Right lobe of liver (tissue), 6 donors: ENCODE measurements around the gene UBE3D. TPM values are rescaled to one million over a fixed set of nuclear protein-coding genes. Genes with fewer than 3 reads are reported as not detected.

ENCODE experiments used
- ATAC-seq, 4 donors: fragments of 200-7000 bp; cut with Tn5 transposase; one replicate each; pipeline ENCODE4 v1.9.1; 2020; ENCODE audit warnings: mild to moderate bottlenecking in 4 of 4, moderate library complexity in 4 of 4
- DNase-seq, 3 donors: peaks; one replicate each; pipeline ENCODE4 v3.0.0-alpha.2; 2020
- H3K27ac ChIP-seq, 3 donors: fragments of 200-600 bp; one replicate each; pipeline ENCODE4 v1.8.0; 2022
- H3K27me3 ChIP-seq, 2 donors: fragments of 200-600 bp; one replicate each; pipeline ENCODE4 v1.8.0; 2022
- H3K36me3 ChIP-seq, 4 donors: fragments of 200-600 bp; sonication (generic) in 1 of 4; one replicate each; pipeline versions ENCODE4 v1.5.1 to v1.8.0; 2017 to 2022; ENCODE audit warnings: control low read depth in 1 of 4
- H3K4me1 ChIP-seq, 4 donors: fragments of 200-600 bp; sonication (generic) in 1 of 4; one replicate each; pipeline versions ENCODE4 v1.5.1 to v1.8.0; 2017 to 2022; ENCODE audit warnings: control low read depth in 1 of 4
- H3K4me3 ChIP-seq, 3 donors: fragments of 200-600 bp; one replicate each; pipeline ENCODE4 v1.8.0; 2022
- H3K9me3 ChIP-seq, 4 donors: fragments of 200-600 bp; sonication (generic) in 1 of 4; one replicate each; pipeline versions ENCODE4 v1.5.1 to v1.8.0; 2017 to 2022; ENCODE audit warnings: control low read depth in 1 of 4
- CTCF ChIP-seq, 4 donors: fragments of 200-600 bp in 3 of 4; fragments of 450-650 bp in 1 of 4; IDR thresholded peaks; one replicate each; pipeline versions ENCODE4 v1.5.1 to v1.8.0; 2016 to 2022; ENCODE audit warnings: antibody characterized with exemption in 4 of 4, mild to moderate bottlenecking in 2 of 4
- POLR2A ChIP-seq: fragments of 450-650 bp; IDR thresholded peaks from one replicate; pipeline ENCODE4 v1.6.1; 2017; ENCODE audit warnings: antibody characterized with exemption, mild to moderate bottlenecking
- WGBS: methylation state at CpG from one replicate; pipeline ENCODE4 v1.1.6; 2018; ENCODE audit warnings: low coverage, low lambda C conversion rate; ENCODE audit not compliant: insufficient coverage; ENCODE audit errors: missing lambda C conversion rate; 5-methylcytosine and 5-hydroxymethylcytosine counted together
- intact Hi-C, 2 donors: fragments of 100-400 bp; cut with DNase I; formaldehyde crosslinking; loops; one replicate each; pipeline versions ENCODE4 v1.11.2 to v1.14.1; 2022
- total RNA-seq, 6 experiments: library from RNA; depleted of rRNA in 2 of 6; stranded (reverse); fragments of >200 nt in 2 of 6; fragmentation: NEBNext Ultra II Directional in 3 of 6; extraction: Animal tissue kit (Norgen Biotek cat#: 25700) in 3 of 6; gene quantifications; one replicate each; pipeline versions ENCODE4 v1.1.0 to v1.2.4, GENCODE V29; 2016 to 2023
- donor health status: DM: no; HTN: yes; CAD: no.
- donor health status: DM: no; HTN: no; CAD: no.
- donor health status: DM: no; HTN: no; CAD: no.
- donor health status: DM: no; HTN: yes; CAD: no.
- donor health status: DM: no; HTN: yes; CAD: no.

Gene UBE3D
- total RNA-seq, 6 experiments from 2014 or later = 1.6 to 4.8 (median 2.1) TPM

- no peak for TF ChIP-seq CTCF (IDR thresholded peaks at IDR 0.05)
- no peak for TF ChIP-seq POLR2A
- WGBS = 88% methylated on average over 3 of the region's 3 CpGs
- ATAC-seq = no peak
- H3K27me3 ChIP-seq = no peaks in the 10 kb centered on the region
- no peaks in the 10 kb centered on the region for H3K4me1 ChIP-seq
- peaks cover 0 to 2% (median 0%) of the 10 kb centered on the region in 4 donors for H3K36me3 ChIP-seq
- H3K27ac ChIP-seq = no peak overlapping the region
- H3K4me3 ChIP-seq = no peak overlapping the region
- H3K9me3 ChIP-seq = no peaks in the 10 kb centered on the region
- intact Hi-C loops = no loop called here
- no peak for DNase-seq
These were observed 32.9 kb upstream of the UBE3D start for GRCh38 chr6:83098589-83098988.

GRCh38 chr6:83097675-83098074 is 32.0 kb upstream of the UBE3D start:
- no peaks in the 10 kb centered on the region for H3K4me1 ChIP-seq
- 100% methylated on average over 1 of the region's 1 CpG for WGBS
- no peak overlapping the region for H3K4me3 ChIP-seq
- H3K27me3 ChIP-seq = no peaks in the 10 kb centered on the region
- no peak overlapping the region for H3K27ac ChIP-seq
- no peaks in the 10 kb centered on the region for H3K9me3 ChIP-seq
- no peak for DNase-seq
- intact Hi-C loops = no loop called here
- ATAC-seq = no peak
- no peaks in the 10 kb centered on the region for H3K36me3 ChIP-seq
- TF ChIP-seq POLR2A = no peak
- no peak for TF ChIP-seq CTCF (IDR thresholded peaks at IDR 0.05)

- DNase-seq (no peak), ATAC-seq (no peak)
- Histone ChIP-seq H3K27ac (no peak overlapping the region), H3K27me3 (no peaks in the 10 kb centered on the region), H3K9me3 (no peaks in the 10 kb centered on the region), H3K4me1 (no peaks in the 10 kb centered on the region), H3K4me3 (no peak overlapping the region), H3K36me3 (no peaks in the 10 kb centered on the region)
- WGBS = 100% methylated on average over 2 of the region's 2 CpGs
- no peak for TF ChIP-seq POLR2A
- TF ChIP-seq CTCF (IDR thresholded peaks at IDR 0.05) = no peak
- intact Hi-C loops = no loop called here
These were observed 31.6 kb upstream of the UBE3D start for GRCh38 chr6:83097204-83097603.

- TF ChIP-seq POLR2A (no peak), CTCF (IDR thresholded peaks at IDR 0.05) (no peak)
- 86% methylated on average over 2 of the region's 2 CpGs for WGBS
These were observed 31.1 kb upstream of the UBE3D start for GRCh38 chr6:83096791-83097190.

GRCh38 chr6:83092756-83093399 is 27.2 kb upstream of the UBE3D start:
- intact Hi-C loops = no loop called here
- ATAC-seq (no peak), DNase-seq (no peak)
- 58% methylated on average over 3 of the region's 3 CpGs for WGBS
- H3K36me3 ChIP-seq = no peaks in the 10 kb centered on the region
- TF ChIP-seq CTCF (IDR thresholded peaks at IDR 0.05) (no peak), POLR2A (no peak)
- no peak overlapping the region for H3K27ac ChIP-seq
- no peaks in the 10 kb centered on the region for H3K4me1 ChIP-seq
- no peaks in the 10 kb centered on the region for H3K9me3 ChIP-seq
- H3K27me3 ChIP-seq = no peaks in the 10 kb centered on the region
- H3K4me3 ChIP-seq = no peak overlapping the region

More at GRCh38 chr6:83096791-83097190, 31.1 kb upstream of the UBE3D start:
- intact Hi-C loops = no loop called here
- Histone ChIP-seq H3K27me3 (no peaks in the 10 kb centered on the region), H3K4me3 (no peak overlapping the region), H3K27ac (no peak overlapping the region), H3K9me3 (no peaks in the 10 kb centered on the region), H3K36me3 (no peaks in the 10 kb centered on the region), H3K4me1 (no peaks in the 10 kb centered on the region)
- ATAC-seq = no peak
- no peak for DNase-seq
